GM23338 (cell line): Measurements from ENCODE around the gene LRRC63. TPM values are rescaled to one million over a fixed set of nuclear protein-coding genes. Genes with fewer than 3 reads are reported as not detected.
"Not testable (repeated sequence)": the region's sequence is repeated elsewhere in the genome, so short reads cannot be mapped to it uniquely, and the experiment has no call there.

Experiments
- ATAC-seq: fragments of 200-7000 bp; cut with Tn5 transposase; 3 replicates; pipeline ENCODE4 v1.9.1; 2020
- DNase-seq: peaks from one replicate; pipeline ENCODE4 v3.0.0-alpha.2; 2015; ENCODE audit warnings: low spot score
- H2AFZ ChIP-seq: fragments of 200-600 bp; sonication (generic); 2 replicates; pipeline ENCODE4 v1.8.0; 2016; ENCODE audit warnings: antibody characterized with exemption, mild to moderate bottlenecking, moderate library complexity
- H3F3A ChIP-seq: fragments of 200-600 bp; sonication (generic); replicated peaks from 2 replicates; pipeline ENCODE4 v1.8.0; 2017; ENCODE audit warnings: antibody characterized with exemption, mixed run types, low read depth
- H3K27ac ChIP-seq: fragments of 200-600 bp; sonication (generic); 2 replicates; pipeline ENCODE4 v1.6.1; 2016; ENCODE audit warnings: low read depth
- H3K27me3 ChIP-seq: fragments of 200-600 bp; sonication (generic); 2 replicates; pipeline ENCODE4 v1.8.0; 2016; ENCODE audit warnings: mild to moderate bottlenecking, mixed run types, moderate library complexity; ENCODE audit not compliant: insufficient read depth
- H3K36me3 ChIP-seq: fragments of 200-600 bp; sonication (generic); 2 replicates; pipeline ENCODE4 v1.8.0; 2016; ENCODE audit warnings: mild to moderate bottlenecking; ENCODE audit not compliant: insufficient read depth
- H3K4me1 ChIP-seq: fragments of 200-600 bp; sonication (generic); 2 replicates; pipeline ENCODE4 v1.8.0; 2016; ENCODE audit warnings: mild to moderate bottlenecking, moderate library complexity; ENCODE audit not compliant: insufficient read depth
- H3K4me2 ChIP-seq: fragments of 200-600 bp; sonication (generic); 2 replicates; pipeline ENCODE4 v1.7.1; 2017; ENCODE audit warnings: mixed run types
- H3K4me3 ChIP-seq: fragments of 200-600 bp; sonication (generic); 2 replicates; pipeline ENCODE4 v1.6.1; 2016; ENCODE audit warnings: mixed run types
- H3K79me2 ChIP-seq: fragments of 200-600 bp; sonication (generic); replicated peaks from 2 replicates; pipeline ENCODE4 v1.8.0; 2017; ENCODE audit warnings: mild to moderate bottlenecking; ENCODE audit not compliant: insufficient read depth
- H3K9me2 ChIP-seq: fragments of 200-600 bp; sonication (generic); 2 replicates; pipeline ENCODE4 v1.8.0; 2017; ENCODE audit not compliant: insufficient read depth
- H4K20me1 ChIP-seq: fragments of 200-600 bp; sonication (generic); replicated peaks from 2 replicates; pipeline ENCODE4 v1.8.0; 2017; ENCODE audit warnings: mild to moderate bottlenecking; ENCODE audit not compliant: insufficient read depth
- H3K27ac Mint-ChIP-seq: 2 replicates; pipeline ENCODE4 v1.8.0; 2020; ENCODE audit warnings: inconsistent platforms, mild to moderate bottlenecking, moderate library complexity, mixed read lengths
- H3K27me3 Mint-ChIP-seq: 3 replicates; pipeline ENCODE4 v1.8.0; 2022; ENCODE audit warnings: low read depth, mild to moderate bottlenecking, moderate library complexity, mixed read lengths, inconsistent platforms; ENCODE audit not compliant: insufficient read depth, poor library complexity
- H3K36me3 Mint-ChIP-seq: 3 replicates; pipeline ENCODE4 v1.8.0; 2021; ENCODE audit warnings: low read depth, mild to moderate bottlenecking, inconsistent platforms, moderate library complexity, mixed read lengths
- H3K4me1 Mint-ChIP-seq: 3 replicates; pipeline ENCODE4 v1.8.0; 2020; ENCODE audit warnings: mild to moderate bottlenecking, inconsistent platforms, mixed read lengths
- H3K4me3 Mint-ChIP-seq: 3 replicates; pipeline ENCODE4 v1.8.0; 2021; ENCODE audit warnings: moderate library complexity, mild to moderate bottlenecking, inconsistent platforms, mixed read lengths
- H3K9me3 Mint-ChIP-seq: 3 replicates; pipeline ENCODE4 v1.8.0; 2020; ENCODE audit warnings: moderate library complexity, mild to moderate bottlenecking, inconsistent platforms, mixed read lengths
- CREB1 ChIP-seq: fragments of 250-450 bp; sonication (Bioruptor Pico); IDR thresholded peaks from 2 replicates; pipeline ENCODE4 v1.5.0; 2020; ENCODE audit warnings: low read depth, mild to moderate bottlenecking, moderate library complexity
- JUNB ChIP-seq: IDR thresholded peaks from one replicate; pipeline ENCODE4 v1.6.1; 2016; ENCODE audit warnings: antibody characterized with exemption; ENCODE audit not compliant: unreplicated experiment
- STAT1 ChIP-seq: IDR thresholded peaks from one replicate; pipeline ENCODE4 v1.6.1; 2016; ENCODE audit warnings: antibody characterized with exemption; ENCODE audit not compliant: unreplicated experiment
- long read RNA-seq: library from polyadenylated mRNA; unstranded; transcript quantifications from one replicate; pipeline ENCODE4 v2.0.0, GENCODE V29; 2020; ENCODE audit not compliant: unreplicated experiment
- polyA plus RNA-seq: library from polyadenylated mRNA; unstranded; fragments of >200 nt; fragmentation: Nextera tagmentation; extraction: Ambion mirVana; gene quantifications from 2 replicates; pipeline ENCODE4 v1.2.1, GENCODE V29; 2016
- total RNA-seq: library from RNA; depleted of rRNA; stranded (reverse); fragments of >200 nt; shearing (Covaris generic); gene quantifications from 2 replicates; pipeline ENCODE4 v1.2.3, GENCODE V29; 2014; rRNA removed
- TF ChIP-seq, protein P1 (sequence below), 2 experiments: fragments of 200-600 bp in 1 of 2; sonication (generic) in 1 of 2; conservative IDR thresholded peaks; 2 replicates each; pipeline versions ENCODE4 v1.5.1 to v1.6.1; 2016 to 2017; ENCODE audit warnings: antibody characterized with exemption in 2 of 2, low read depth in 2 of 2, mild to moderate bottlenecking in 2 of 2, moderate library complexity in 1 of 2

Gene LRRC63
- total RNA-seq (not detected in 2 replicates), polyA plus RNA-seq (not detected in 2 replicates)
- long read RNA-seq: 0 reads

DNA sequence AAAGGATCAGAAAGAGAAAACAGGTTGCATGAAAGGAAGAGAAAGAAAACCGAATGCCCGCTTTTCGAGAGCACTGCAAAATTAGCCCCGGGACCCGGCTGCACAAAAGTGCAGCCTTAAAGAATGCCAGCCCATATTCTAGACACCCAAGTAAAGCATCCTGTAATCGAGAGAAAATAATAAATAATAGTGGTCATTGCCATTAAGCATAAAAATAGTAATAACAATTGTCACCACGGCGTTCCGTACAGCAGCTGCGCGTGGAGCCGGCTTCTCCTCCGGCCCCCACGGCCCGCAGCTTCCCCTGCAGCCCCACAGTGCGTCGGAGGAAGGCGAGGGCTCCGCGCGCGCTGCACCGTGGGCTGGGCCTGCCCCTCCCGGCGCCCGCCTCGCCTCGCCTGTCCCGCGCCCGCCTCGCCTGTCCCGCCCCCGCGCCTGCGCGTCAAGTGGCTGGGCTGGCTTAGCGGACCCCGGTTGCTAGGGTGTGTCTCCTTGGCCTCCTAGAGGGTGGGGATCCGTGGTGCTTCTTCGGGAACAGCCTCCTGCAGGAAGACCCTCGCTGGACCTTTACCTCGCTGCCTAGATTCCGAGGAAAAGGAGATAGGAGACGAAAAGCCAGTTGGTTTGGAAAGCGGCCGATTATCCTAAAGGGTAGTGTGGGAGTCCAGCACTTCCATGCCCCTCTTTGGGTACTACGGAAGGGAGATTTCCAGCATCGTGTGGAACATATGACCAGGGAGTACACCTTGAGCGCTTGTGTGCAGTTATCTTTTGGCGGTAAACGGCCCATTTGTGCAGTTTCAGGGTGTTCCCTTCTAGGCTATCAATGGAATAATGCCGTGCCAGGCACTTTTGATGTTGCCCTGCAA, at the start of gene LRRC63:
Gene LRRC63 (plus strand): TSS at position 446 of the 869 bp plus-strand sequence. CDS start 1,107 bp downstream, outside the sequence.
- Histone ChIP-seq H3K36me3 (no peaks in the 10 kb centered on the region), H4K20me1 (no peaks in the 10 kb centered on the region), H3K4me1 (peaks cover 18% of the 10 kb centered on the region), H3K79me2 (no peaks in the 10 kb centered on the region), H2AFZ (peak within 1 kb of the TSS; percentile 100), H3K27me3 (peaks cover 27% of the 10 kb centered on the region), H3K4me2 (peak within 1 kb of the TSS; percentile 92), H3K27ac (no peak within 1 kb of the TSS), H3K9me2 (no peaks in the 10 kb centered on the region), H3F3A (no peaks in the 10 kb centered on the region), H3K4me3 (peak within 1 kb of the TSS; percentile 68)
- TF ChIP-seq STAT1: no peak
- no peak for TF ChIP-seq JUNB
- TF ChIP-seq, protein P1, sequence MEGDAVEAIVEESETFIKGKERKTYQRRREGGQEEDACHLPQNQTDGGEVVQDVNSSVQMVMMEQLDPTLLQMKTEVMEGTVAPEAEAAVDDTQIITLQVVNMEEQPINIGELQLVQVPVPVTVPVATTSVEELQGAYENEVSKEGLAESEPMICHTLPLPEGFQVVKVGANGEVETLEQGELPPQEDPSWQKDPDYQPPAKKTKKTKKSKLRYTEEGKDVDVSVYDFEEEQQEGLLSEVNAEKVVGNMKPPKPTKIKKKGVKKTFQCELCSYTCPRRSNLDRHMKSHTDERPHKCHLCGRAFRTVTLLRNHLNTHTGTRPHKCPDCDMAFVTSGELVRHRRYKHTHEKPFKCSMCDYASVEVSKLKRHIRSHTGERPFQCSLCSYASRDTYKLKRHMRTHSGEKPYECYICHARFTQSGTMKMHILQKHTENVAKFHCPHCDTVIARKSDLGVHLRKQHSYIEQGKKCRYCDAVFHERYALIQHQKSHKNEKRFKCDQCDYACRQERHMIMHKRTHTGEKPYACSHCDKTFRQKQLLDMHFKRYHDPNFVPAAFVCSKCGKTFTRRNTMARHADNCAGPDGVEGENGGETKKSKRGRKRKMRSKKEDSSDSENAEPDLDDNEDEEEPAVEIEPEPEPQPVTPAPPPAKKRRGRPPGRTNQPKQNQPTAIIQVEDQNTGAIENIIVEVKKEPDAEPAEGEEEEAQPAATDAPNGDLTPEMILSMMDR (conservative IDR thresholded peaks at IDR 0.05; ENCODE audit: low read depth in 2 of 2): no peak
- peak; percentile 99 for ATAC-seq
- DNase-seq: peak; percentile 81
- Mint-ChIP-seq H3K4me1 (peaks cover 14% of the 10 kb centered on the region; the same call in 2 of the 3 replicates), H3K36me3 (no peaks in the 10 kb centered on the region), H3K27me3 (peaks cover 6% of the 10 kb centered on the region), H3K4me3 (peak within 1 kb of the TSS; percentile 80), H3K9me3 (no peaks in the 10 kb centered on the region), H3K27ac (no peak within 1 kb of the TSS)

DNA sequence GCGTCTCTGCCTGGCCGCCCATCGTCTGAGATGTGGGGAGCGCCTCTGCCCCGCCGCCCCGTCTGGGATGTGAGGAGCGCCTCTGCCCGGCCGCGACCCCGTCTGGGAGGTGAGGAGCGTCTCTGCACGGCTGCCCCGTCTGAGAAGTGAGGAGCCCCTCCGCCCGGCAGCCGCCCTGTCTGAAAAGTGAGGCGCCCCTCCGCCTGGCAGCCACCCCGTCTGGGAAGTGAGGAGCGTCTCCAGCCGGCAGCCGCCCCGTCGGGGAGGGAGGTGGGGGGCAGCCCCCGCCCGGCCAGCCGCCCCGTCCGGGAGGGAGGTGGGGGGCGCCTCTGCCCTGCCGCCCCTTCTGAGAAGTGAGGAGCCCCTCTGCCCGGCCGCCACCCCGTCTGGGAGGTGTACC, 49.0 kb upstream of the LRRC63 start:
- not testable (repeated sequence) for H3K27ac ChIP-seq, H3K79me2 ChIP-seq, H3K36me3 Mint-ChIP-seq, ATAC-seq, H3K36me3 ChIP-seq, H4K20me1 ChIP-seq, DNase-seq, H3K4me1 ChIP-seq, H3K4me2 ChIP-seq, H3K4me1 Mint-ChIP-seq, H3K27ac Mint-ChIP-seq, H3F3A ChIP-seq, H3K27me3 ChIP-seq, H3K4me3 Mint-ChIP-seq, H2AFZ ChIP-seq, H3K27me3 Mint-ChIP-seq, H3K9me2 ChIP-seq, H3K4me3 ChIP-seq
- peaks cover 13% of the 10 kb centered on the region for H3K9me3 Mint-ChIP-seq

DNA sequence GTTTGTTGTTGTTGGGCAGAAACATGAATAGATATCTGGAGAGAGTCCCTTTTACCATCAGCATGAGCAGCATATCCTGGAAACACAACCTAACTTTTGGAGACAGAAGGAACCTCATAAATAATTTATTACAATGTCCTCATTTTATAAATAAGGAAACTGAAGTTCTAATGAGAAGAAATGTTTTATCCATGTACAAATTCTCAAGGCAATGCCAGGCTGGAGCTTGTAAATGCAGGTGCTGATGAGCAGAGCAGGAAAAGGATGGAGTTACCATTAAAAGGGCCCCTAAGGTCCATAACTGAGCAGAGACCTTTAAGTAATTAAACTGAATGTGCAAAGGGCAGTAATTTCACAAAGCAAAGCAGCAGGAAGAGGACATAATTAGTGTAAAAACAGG, 47.1 kb upstream of the LRRC63 start:
- Histone ChIP-seq H3K79me2 (no peaks in the 10 kb centered on the region), H3K4me1 (no peaks in the 10 kb centered on the region), H3K27ac (no peak overlapping the region), H2AFZ (no peak overlapping the region), H3K4me3 (no peak overlapping the region), H3K27me3 (no peaks in the 10 kb centered on the region), H4K20me1 (no peaks in the 10 kb centered on the region), H3K36me3 (no peaks in the 10 kb centered on the region), H3K4me2 (no peak overlapping the region), H3K9me2 (no peaks in the 10 kb centered on the region), H3F3A (no peaks in the 10 kb centered on the region)
- H3K27ac Mint-ChIP-seq: no peak overlapping the region
- ATAC-seq (no peak), DNase-seq (no peak)
- TF ChIP-seq CREB1 (CRISPR knock-in tag) (no peak), STAT1 (no peak)
- peaks cover 4% of the 10 kb centered on the region; the same call in 2 of the 3 replicates for H3K4me1 Mint-ChIP-seq
- H3K4me3 Mint-ChIP-seq: no peak overlapping the region
- H3K9me3 Mint-ChIP-seq: peaks cover 13% of the 10 kb centered on the region
- H3K27me3 Mint-ChIP-seq: peaks cover 6% of the 10 kb centered on the region
- H3K36me3 Mint-ChIP-seq: 0 out of 3 replicates have a peak, but pooled peaks cover 6% of the 10 kb centered on the region
